ENCODE measurements around the gene ROR2.

DNA sequence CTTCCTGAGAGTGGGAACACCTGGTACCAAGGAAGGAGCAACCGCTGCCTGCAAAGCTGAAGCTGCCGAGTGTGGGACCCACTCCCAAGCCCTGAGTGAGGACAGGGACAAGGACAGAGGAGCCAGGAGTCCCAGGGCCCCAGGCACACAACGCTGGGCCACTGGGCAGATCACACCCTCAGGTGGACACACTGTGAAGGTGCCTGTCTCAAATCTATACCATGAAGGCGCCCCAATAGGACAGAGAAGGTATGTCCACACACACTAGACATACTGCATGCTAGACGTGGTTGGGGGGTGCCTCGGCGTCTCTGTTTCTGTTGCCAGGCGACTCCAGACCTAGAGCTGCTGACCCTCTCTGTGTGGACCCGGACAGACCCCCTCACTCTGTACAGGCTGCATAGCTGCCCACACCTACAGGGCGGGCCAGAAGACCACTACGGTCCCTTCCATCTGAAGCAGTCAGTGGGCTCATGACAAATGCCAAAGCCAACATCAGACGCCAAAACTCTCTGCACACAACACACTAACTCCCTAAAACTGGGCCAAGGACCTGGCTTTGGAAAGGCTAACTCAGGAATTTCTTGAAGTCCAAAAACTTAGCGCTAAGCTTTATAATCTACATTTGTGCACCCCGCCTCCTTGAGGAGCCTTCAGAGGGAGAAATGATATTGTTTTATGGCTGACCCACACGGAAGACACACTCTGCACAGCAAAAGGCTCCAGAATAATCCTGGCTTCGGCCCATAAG lies 60.7 kb downstream of the ROR2 start:
- TF ChIP-seq, protein P1, sequence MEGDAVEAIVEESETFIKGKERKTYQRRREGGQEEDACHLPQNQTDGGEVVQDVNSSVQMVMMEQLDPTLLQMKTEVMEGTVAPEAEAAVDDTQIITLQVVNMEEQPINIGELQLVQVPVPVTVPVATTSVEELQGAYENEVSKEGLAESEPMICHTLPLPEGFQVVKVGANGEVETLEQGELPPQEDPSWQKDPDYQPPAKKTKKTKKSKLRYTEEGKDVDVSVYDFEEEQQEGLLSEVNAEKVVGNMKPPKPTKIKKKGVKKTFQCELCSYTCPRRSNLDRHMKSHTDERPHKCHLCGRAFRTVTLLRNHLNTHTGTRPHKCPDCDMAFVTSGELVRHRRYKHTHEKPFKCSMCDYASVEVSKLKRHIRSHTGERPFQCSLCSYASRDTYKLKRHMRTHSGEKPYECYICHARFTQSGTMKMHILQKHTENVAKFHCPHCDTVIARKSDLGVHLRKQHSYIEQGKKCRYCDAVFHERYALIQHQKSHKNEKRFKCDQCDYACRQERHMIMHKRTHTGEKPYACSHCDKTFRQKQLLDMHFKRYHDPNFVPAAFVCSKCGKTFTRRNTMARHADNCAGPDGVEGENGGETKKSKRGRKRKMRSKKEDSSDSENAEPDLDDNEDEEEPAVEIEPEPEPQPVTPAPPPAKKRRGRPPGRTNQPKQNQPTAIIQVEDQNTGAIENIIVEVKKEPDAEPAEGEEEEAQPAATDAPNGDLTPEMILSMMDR (conservative IDR thresholded peaks at IDR 0.05; ENCODE audit: low read depth in 2 of 2) = 0 out of 4 replicates have a peak, but pooled peaks of 1 of the 2 experiments have one; percentile 10
- no peak for TF ChIP-seq POLR2AphosphoS5 (IDR thresholded peaks at IDR 0.05; ENCODE audit: low read depth)
- no peak for TF ChIP-seq EZH2 (IDR thresholded peaks at IDR 0.05; ENCODE audit: low read depth, unreplicated experiment)
- TF ChIP-seq EZH2phosphoT487 (IDR thresholded peaks at IDR 0.05; ENCODE audit: unreplicated experiment) = no peak
- TF ChIP-seq, protein P2, sequence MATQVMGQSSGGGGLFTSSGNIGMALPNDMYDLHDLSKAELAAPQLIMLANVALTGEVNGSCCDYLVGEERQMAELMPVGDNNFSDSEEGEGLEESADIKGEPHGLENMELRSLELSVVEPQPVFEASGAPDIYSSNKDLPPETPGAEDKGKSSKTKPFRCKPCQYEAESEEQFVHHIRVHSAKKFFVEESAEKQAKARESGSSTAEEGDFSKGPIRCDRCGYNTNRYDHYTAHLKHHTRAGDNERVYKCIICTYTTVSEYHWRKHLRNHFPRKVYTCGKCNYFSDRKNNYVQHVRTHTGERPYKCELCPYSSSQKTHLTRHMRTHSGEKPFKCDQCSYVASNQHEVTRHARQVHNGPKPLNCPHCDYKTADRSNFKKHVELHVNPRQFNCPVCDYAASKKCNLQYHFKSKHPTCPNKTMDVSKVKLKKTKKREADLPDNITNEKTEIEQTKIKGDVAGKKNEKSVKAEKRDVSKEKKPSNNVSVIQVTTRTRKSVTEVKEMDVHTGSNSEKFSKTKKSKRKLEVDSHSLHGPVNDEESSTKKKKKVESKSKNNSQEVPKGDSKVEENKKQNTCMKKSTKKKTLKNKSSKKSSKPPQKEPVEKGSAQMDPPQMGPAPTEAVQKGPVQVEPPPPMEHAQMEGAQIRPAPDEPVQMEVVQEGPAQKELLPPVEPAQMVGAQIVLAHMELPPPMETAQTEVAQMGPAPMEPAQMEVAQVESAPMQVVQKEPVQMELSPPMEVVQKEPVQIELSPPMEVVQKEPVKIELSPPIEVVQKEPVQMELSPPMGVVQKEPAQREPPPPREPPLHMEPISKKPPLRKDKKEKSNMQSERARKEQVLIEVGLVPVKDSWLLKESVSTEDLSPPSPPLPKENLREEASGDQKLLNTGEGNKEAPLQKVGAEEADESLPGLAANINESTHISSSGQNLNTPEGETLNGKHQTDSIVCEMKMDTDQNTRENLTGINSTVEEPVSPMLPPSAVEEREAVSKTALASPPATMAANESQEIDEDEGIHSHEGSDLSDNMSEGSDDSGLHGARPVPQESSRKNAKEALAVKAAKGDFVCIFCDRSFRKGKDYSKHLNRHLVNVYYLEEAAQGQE (IDR thresholded peaks at IDR 0.05; ENCODE audit: unreplicated experiment) = no peak
- no peak for TF ChIP-seq JUNB (IDR thresholded peaks at IDR 0.05; ENCODE audit: unreplicated experiment)
- no peak for TF ChIP-seq CREB1 (CRISPR knock-in tag; IDR thresholded peaks at IDR 0.05; ENCODE audit: low read depth)
- TF ChIP-seq ZNF331 (CRISPR knock-in tag; IDR thresholded peaks at IDR 0.05; ENCODE audit: low read depth) = no peak
- no peak for TF ChIP-seq STAT1 (IDR thresholded peaks at IDR 0.05; ENCODE audit: unreplicated experiment)
- TF ChIP-seq NANOG (IDR thresholded peaks at IDR 0.05; ENCODE audit: borderline replicate concordance) = no peak
- TF ChIP-seq, protein P3, sequence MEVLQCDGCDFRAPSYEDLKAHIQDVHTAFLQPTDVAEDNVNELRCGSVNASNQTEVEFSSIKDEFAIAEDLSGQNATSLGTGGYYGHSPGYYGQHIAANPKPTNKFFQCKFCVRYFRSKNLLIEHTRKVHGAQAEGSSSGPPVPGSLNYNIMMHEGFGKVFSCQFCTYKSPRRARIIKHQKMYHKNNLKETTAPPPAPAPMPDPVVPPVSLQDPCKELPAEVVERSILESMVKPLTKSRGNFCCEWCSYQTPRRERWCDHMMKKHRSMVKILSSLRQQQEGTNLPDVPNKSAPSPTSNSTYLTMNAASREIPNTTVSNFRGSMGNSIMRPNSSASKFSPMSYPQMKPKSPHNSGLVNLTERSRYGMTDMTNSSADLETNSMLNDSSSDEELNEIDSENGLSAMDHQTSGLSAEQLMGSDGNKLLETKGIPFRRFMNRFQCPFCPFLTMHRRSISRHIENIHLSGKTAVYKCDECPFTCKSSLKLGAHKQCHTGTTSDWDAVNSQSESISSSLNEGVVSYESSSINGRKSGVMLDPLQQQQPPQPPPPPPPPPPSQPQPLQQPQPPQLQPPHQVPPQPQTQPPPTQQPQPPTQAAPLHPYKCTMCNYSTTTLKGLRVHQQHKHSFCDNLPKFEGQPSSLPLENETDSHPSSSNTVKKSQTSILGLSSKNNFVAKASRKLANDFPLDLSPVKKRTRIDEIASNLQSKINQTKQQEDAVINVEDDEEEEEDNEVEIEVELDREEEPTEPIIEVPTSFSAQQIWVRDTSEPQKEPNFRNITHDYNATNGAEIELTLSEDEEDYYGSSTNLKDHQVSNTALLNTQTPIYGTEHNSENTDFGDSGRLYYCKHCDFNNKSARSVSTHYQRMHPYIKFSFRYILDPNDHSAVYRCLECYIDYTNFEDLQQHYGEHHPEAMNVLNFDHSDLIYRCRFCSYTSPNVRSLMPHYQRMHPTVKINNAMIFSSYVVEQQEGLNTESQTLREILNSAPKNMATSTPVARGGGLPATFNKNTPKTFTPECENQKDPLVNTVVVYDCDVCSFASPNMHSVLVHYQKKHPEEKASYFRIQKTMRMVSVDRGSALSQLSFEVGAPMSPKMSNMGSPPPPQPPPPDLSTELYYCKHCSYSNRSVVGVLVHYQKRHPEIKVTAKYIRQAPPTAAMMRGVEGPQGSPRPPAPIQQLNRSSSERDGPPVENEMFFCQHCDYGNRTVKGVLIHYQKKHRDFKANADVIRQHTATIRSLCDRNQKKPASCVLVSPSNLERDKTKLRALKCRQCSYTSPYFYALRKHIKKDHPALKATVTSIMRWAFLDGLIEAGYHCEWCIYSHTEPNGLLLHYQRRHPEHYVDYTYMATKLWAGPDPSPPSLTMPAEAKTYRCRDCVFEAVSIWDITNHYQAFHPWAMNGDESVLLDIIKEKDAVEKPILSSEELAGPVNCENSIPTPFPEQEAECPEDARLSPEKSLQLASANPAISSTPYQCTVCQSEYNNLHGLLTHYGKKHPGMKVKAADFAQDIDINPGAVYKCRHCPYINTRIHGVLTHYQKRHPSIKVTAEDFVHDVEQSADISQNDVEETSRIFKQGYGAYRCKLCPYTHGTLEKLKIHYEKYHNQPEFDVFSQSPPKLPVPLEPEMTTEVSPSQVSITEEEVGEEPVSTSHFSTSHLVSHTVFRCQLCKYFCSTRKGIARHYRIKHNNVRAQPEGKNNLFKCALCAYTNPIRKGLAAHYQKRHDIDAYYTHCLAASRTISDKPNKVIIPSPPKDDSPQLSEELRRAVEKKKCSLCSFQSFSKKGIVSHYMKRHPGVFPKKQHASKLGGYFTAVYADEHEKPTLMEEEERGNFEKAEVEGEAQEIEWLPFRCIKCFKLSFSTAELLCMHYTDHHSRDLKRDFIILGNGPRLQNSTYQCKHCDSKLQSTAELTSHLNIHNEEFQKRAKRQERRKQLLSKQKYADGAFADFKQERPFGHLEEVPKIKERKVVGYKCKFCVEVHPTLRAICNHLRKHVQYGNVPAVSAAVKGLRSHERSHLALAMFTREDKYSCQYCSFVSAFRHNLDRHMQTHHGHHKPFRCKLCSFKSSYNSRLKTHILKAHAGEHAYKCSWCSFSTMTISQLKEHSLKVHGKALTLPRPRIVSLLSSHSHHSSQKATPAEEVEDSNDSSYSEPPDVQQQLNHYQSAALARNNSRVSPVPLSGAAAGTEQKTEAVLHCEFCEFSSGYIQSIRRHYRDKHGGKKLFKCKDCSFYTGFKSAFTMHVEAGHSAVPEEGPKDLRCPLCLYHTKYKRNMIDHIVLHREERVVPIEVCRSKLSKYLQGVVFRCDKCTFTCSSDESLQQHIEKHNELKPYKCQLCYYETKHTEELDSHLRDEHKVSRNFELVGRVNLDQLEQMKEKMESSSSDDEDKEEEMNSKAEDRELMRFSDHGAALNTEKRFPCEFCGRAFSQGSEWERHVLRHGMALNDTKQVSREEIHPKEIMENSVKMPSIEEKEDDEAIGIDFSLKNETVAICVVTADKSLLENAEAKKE (CRISPR knock-in tag; IDR thresholded peaks at IDR 0.05) = no peak
- TF ChIP-seq, protein P4, sequence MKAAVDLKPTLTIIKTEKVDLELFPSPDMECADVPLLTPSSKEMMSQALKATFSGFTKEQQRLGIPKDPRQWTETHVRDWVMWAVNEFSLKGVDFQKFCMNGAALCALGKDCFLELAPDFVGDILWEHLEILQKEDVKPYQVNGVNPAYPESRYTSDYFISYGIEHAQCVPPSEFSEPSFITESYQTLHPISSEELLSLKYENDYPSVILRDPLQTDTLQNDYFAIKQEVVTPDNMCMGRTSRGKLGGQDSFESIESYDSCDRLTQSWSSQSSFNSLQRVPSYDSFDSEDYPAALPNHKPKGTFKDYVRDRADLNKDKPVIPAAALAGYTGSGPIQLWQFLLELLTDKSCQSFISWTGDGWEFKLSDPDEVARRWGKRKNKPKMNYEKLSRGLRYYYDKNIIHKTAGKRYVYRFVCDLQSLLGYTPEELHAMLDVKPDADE (IDR thresholded peaks at IDR 0.05) = no peak
- no peak for TF ChIP-seq ZNF114 (CRISPR knock-in tag; IDR thresholded peaks at IDR 0.05)

Measured in GM23338 (cell line).